HG03521 (cell line): ENCODE measurements around the gene GRAP.

Source experiments
- ATAC-seq: cut with Tn5 transposase; IDR thresholded peaks from one replicate; pipeline ENCODE4 v1.9.1; 2021; ENCODE audit warnings: mild to moderate bottlenecking, moderate library complexity; ENCODE audit not compliant: unreplicated experiment

Gene GRAP

DNA sequence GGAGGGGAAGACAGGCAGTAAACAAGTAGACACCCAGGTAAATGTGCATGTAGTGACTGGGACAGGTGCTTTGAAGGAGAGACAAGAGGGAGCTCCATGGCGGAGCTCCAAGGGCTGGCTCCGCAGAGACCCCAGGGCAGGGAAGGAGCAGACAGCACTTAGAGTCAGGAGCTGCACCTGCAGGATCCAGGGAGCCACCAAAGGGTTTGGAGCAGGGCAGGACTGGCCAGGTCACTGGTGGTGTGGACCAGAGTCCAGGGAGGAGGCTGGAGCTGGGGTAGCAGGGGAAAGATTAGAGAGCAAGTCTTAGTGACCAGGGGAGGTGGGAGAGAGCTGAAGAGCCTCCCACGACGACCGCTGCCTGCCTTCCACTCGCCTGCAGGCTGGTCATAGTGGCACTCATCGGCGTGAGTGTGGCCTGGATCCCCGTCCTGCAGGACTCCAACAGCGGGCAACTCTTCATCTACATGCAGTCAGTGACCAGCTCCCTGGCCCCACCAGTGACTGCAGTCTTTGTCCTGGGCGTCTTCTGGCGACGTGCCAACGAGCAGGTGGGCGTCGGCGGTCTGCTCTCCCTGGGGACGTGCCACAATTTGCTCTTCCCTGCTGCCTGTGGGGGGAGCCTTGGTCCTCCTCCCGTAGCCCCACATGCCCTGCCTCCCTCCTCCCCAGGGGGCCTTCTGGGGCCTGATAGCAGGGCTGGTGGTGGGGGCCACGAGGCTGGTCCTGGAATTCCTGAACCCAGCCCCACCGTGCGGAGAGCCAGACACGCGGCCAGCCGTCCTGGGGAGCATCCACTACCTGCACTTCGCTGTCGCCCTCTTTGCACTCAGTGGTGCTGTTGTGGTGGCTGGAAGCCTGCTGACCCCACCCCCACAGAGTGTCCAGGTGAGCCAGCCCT is 27.5 kb downstream of the GRAP start:
- ATAC-seq, result no peak

DNA sequence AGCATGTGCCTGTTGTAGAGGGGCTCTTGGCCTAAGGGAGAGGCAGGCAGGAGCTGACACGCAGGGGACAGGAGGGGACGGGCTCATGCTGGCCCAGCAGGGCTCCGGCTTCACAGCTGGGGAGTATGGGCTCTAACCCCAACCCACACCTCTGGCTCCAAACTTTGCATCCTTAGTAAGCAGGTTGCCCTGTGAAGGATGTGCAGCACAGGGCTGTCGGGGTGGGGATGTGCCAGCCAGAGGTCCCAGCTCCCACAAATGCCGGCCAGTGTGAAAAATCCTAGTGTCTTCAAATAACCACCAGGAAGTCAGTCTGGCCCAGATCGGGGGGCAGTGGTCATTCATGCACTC is 28.2 kb downstream of the GRAP start:
- no peak for ATAC-seq

DNA sequence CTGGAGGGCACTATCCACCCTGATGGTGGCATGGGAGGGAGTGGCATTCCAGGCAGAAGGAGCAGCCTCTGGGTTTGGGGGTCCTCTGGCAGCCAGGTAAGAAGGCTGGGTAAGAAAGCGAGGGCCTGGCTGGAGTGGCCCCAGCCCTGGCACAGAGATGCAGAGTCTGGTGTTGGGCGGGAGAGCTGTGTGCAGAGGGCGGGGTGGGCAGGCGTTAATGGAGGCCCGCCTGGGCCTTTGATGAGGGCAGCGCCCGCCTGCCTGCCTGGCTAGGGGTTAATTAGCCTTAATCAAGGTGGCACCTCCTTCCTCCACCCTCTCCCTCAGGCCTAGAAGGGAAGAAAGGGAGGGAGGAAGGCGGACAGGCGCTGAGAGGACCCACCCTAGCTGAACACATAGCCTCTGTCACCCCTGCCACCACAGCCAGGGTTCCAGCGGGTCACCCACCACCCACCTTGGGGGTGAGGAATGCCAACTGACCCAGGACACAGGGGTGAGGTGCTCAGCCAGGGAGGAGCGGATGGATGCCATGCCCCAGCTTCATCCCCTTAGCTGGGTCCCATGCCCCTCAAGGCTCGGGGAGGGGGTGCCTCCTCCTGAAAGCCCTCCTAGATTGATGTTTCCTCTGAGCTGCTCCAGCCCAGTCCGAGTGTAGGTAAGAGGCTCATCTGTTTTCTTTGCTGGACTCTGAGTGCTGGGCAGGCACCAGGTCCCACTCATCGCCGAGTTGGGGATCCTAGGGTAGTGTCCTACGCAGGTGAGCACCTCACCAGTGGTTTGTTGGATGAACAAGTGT is 28.8 kb downstream of the GRAP start:
- ATAC-seq, result no peak

DNA sequence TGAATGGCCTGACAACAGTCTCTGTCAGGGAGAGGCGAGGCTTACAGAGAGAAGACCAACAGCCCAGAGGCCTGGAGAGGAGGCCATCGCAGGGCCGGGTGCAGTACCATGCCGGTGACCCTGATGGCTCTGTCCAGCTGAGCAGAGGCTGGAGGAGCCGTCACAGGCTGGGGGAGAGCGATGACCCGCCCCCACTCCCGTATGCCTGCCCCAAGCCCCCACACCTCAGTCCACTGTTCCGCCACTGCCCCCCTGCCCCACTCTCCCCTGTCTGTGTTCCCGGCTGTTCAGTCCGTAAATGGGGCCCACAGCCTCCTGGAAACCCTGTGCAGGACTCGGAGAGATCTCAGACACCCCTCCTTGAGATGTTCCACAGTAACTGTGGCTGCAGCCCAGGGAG is 29.4 kb downstream of the GRAP start:
- no peak for ATAC-seq

DNA sequence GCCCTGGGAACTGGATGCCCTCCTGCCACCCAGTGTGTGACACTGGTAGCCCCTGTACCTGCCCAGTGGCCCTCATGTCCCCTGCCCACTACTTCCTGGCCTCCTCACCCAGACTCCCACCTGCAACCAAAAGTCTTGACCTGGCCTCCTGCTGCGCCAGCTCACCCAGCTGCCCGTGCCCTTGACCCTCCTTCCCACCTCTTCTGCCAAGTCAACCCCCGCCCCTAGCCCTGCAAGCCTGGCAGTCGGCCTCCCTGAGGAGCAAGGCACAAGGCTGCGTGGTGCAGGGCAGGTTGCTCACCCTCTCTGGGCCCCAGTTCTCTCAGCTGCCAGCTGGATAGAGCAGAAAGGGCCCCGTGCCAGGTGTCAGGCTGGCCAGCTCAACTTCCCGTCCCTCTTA is 29.9 kb downstream of the GRAP start:
- ATAC-seq, result no peak

DNA sequence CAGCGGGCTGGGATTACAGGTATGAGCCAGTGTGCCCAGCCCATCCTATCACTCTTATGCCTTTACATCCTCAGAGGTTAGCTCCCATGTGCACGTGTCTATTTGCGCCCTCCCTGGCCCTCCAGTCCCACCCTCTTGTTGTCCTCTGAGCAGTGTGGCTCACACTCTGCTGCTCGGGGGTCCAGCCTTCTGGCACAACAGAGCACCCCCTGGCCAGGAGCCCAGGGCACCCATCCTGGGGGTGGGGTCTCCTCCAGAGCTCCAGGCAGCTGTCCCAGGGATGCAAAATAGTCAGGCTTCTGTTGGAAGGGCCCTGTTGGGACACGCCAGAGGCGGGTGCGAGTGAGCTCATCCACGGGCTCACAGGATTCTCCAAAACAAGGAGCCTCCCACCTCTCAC is 30.5 kb downstream of the GRAP start:
- ATAC-seq, result no peak

DNA sequence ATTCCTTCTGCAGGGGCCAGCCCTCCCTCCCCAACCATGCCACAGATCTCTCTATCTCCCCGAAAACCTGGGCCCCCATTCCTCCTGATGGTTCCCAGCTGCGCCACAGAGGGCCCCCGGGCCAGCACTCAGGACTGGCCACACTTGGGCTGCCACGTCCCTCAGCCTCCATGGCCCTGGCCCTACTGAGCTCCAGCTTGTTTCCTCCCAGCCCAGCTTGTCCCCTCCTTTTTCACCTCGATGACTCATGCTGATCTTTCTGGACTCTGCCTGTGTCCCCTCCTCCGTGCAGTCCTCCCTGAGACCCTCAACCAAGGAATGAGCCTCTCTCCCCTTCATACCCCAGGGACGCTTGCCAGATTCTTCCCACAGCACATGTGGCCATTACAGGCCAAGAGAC is 31.3 kb downstream of the GRAP start:
- ATAC-seq, result no peak

DNA sequence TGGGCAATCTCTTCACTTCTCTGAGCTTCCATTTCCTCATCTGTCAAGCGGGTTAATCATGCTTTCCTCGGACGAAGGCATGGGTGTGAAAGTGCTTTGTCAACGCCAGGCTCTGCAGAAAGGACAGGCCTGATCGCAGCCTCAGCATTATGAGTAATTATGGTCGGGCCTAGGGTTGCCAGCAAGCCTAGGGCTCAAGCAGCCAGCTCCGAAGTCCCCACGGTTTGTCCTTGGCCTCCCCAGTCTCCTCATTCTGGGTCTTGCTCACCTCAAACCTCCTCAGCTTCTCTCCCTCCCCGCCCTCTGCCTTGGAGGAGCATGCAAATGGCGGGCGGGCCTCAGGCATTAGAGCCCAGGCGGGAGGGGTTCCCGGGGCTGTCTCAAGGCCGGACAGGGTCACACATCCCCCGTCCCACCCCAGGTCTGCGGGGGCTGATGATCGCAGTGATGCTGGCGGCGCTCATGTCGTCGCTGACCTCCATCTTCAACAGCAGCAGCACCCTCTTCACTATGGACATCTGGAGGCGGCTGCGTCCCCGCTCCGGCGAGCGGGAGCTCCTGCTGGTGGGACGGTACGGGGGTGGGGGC is 32.0 kb downstream of the GRAP start:
- no peak for ATAC-seq

DNA sequence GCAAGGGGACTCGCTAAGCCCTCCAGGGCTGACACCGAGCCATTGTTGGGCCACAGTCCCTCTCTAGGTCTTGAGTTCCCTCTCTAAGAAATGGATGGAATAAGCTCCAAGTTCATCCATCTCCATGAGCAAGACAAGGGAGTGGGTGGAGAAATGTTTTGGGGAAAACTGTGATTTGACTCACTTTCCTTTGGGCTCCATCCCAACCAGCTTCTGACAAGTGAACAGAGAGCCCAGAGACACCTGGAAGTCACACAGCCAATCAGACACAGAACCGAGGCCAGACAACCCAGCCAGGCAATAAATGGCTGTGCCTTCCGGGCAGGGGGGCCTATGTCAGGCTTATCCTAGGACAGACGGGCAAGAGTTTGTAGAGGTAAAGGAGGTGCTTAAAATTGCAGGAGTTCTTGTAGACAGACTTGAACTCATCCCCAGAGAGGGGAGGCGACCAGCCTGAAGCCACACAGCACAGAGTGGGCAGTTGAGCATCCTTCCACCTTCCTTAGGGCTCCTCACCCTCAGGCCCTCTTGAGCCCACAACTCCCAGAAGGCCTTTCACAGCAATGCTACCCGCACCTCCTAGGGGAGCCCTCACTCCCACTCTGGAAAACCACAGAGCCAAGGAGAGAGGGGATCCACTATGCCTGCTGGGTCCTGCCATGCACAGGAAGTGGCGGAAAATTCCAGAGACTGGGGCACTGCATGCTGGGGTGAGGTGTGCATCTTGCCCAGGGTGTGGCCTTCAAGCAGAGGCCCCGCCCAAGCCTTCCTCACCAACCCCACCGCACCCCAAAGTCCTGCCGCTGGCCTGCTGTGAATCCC is 32.7 kb downstream of the GRAP start:
- ATAC-seq, result no peak

DNA sequence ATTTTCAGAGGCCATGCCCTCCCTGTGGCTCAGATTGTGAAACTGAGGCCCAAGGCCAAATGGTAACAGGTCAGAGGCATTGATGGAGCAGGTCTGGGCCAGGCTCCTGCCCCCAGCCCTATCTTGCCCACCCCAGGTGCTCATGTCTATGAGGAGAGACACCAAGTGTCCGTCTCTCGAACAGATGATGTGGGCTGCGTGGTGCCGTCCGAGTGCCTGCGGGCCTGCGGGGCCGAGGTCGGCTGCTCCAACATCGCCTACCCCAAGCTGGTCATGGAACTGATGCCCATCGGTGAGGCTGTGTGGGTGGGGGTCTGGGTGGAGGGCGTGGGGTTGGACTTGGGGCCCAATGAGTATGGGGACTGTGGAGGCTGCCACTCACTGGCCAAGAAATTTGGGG is 33.5 kb downstream of the GRAP start:
- ATAC-seq, result no peak

DNA sequence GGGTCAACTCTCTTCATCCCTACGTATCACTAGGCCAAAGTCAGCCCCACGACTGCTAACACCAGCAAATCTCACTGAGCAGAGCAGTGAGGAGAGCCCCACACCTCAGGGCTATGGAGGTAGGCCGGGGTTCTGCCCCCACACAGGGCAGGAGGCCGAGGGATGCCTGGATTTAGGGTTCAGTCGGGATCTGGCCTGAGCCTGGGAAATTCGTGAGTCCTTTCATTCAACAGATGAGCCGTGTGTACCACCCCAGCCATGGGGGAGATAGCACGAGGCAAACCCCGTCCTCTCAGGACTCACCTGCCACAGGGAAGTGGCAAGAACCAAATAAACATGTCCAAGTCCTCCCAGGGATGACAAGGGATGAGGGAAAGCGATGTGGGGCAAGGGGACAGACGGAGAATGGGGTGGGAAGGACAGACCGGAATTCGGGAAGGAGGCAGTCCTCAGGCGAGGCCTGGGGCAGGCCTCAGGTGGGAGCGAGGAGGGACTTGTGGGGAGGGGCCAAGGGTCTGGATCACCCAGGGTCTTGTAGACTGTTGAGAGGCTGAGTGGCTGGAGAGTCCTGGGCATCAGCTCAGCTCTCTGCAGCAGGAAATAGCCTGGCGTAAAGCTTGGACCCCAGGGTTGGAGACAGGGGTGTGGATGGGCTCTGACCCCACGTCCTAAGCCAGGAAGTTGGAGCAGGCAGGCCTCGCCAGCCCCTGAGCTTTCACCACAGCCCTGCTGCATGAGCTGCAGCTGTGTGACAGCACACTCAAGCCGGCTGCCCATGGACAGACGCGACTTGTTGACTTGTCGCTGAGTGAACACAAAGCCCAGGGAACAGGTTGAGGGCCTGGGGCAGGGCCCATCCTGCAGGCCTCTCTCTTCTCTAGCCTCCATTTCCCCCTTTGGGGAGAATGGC is 34.3 kb downstream of the GRAP start:
- ATAC-seq, result no peak

DNA sequence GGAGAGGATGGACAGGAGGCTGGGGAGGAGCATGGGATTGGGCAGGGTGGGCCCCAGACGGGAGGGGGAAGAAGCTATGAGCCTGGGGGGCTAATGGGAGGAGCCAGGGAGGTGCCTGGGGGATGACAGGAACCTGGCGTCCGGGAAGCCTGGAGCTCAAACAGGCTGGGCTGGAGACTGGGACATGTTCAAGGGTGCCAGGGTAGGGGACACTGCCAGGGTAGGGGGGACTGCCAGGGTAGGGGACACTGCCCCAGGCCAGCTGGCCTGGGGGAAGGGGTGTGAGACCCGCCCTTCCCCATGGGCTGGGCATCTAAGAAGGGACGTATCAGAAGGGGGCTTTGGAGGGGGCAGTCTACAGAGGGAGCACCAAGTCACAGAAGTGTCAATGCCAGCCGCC is 35.2 kb downstream of the GRAP start:
- no peak for ATAC-seq

DNA sequence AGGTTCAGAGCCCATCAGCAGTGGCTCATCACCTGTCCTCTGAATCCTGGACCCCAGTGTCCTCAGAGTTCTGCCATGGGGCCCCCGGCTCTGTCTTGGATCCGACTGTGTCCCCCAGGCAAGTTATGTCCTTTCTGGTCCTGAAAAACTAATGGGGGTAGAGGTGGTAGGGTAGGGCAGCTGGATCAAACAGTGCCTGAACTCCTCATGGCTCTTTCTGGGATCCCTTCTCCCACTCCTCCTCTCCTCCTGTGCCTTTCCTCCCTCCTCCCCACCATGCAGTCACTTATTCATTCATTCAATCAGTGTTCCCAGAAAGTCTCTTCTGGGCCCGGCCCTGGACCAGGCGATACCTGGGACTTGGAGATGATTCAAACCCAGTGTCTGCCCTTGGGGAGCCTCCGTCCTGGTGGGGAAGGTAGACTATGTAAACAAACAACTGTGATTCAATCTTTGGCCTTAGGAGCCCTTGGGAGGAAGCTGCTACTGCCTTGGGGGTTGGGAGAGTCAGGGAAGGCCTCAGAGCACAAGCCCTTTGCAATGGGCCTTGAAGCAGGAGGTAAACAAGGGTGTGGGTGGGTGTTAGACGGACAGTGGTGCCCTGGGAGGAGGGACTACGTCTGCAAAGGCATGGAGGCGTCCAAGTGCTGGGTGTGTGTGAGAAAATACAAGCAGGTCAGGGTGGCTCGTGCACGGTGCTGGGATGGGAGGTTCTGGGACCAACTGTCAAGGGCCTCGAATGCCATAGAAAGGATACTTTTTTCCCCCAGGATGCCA is 35.8 kb downstream of the GRAP start:
- ATAC-seq, result no peak

DNA sequence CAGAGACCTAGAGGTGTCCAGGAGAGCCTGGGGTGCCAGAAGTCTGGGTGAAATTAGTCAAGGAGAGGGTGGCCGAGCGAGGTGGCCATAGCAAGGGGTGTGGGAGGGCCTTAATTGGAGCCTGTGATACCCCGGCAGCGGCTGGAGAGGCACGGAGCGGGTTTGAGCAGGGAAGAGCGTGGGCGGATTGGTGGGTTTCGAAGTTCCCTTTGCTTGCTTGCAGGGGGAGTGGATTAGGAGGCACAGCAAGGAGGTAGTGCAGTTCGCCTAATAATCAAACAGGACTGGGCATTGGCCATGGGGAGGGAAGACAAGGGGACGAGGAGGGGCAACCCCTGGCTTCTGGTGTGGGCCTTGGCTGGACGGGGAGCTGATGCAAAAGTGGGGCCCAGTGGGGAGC is 36.8 kb downstream of the GRAP start:
- ATAC-seq, result no peak

DNA sequence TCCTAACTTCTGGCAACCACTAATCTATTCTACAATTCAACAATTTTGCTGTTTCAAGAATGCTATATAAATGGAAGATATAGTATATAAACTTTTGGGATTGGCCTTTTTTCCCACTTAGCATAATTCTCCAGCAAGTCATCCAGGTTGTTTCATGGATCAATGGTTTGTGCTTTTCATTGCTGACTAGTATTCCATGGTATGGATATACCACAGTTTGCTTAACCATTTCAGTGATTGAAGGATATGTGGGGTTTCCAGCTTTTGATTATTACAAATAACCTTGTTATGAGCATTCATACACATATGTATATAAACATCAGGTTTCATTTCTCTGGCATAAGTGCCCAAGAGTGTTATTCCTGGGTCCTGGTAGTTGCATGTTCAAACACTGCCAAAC is 40.1 kb downstream of the GRAP start:
- no peak for ATAC-seq

DNA sequence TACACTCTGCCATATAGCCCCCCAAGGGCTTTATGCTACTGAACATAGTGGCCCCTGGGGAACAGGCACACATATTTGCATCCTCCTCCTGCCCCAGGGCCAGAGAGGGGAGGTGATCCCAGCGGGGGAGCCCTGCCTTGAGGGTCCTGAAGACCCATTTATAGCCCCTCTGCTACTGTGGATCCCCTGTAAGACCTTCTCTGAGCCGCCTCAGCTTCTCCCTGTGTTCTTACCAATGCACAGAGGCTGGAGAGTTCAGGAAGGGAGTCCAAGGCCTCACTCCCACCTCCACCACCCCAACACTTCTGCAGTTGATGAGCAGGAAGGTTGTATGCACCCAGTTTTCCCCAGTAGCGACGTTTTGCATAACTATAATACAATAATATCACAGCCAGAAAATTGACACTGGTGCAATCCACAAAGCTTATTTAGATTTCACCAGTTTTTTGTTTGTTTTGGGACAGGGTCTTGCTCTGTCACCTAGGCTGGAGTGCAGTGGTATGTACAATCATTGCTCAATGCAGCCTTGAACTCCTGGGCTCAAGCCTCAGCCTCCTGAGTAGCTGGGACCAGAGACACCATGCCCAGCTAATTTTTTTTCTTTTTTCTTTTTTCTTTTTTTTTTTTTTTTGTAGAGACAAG is 40.8 kb downstream of the GRAP start:
- ATAC-seq, result no peak

DNA sequence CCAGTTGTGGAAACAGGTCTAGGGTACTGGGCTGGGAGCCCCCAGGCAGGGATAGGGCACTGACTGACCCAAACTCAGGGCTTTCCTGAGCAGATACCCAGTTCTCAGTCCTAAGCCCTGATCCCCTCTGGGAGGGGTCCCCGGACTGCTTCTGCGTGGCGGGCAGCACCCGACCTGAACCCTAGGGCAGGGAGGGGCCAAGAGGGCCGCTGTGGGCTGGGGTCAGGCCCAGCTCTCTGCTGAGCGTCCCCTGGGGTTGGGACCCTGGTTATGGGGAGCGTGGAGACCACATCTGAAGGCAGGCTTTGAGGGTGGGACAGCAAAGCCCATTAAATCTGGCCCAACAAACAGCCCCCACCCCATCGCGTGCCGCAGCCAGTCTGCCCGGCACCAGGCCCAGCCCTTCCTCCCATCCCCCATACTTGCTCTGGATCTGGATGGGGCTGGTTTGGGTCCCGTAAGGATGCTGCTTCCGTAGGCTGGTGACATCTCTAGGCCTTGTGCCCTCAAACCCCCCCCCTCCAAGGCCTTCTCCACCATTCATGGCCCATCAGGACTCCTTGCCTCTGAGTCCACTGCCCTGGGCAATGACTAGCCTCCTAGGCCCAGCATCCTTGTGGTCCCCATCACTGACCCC is 41.5 kb downstream of the GRAP start:
- ATAC-seq, result no peak

DNA sequence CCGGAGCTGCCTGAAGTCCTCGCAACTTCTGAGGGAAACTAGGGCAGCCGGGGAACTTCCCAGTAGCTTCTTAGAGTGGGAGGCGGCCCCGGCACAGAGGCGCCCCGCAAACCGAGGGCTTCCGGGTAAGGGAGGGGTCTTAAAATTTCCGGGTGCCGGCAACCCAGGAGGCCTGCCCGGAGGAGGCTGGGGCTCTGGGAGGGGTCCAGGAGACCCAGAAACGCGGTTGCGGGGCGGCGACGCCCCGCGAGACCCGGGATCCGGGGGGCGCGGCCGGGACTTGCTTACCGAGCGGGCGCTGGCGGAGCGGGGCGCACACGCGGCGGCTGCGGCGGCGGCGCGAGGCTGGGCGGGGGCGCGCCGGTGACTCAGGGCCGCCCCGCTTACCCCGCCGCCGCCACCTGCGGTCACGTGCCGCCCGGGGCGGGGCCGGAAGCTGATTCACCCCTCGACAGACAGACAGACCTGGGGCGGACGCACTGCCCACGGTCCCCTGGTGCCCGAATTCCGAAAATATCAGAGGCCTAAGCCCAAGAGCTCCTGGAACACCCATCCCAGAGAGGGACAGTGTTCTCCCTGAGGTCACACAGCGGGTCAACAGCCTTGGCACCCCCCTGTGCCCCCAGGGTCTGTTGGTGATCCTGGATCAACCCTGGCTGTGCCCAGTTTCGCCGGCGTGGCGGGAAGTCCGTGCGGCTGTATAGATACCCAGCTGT is 42.2 kb downstream of the GRAP start, which contains the start of gene FAM83G:
TSS of gene FAM83G (minus strand) at position 344 of the 716 bp plus-strand sequence. CDS start 723 bp downstream, outside the sequence.
- ATAC-seq, result peak; percentile 66
